ENCODE results near the gene DLG2. TPM values are rescaled to one million over a fixed set of nuclear protein-coding genes. Genes with fewer than 3 reads are reported as not detected.
A peak's percentile ranks its signal among the peaks of the same experiment; 100 is the strongest.
"Not testable (repeated sequence)": the region's sequence is repeated elsewhere in the genome, so short reads cannot be mapped to it uniquely, and the experiment has no call there.

DLG2 gene
- polyA plus RNA-seq, 6 donors from 2014 or later = 0.93 to 2.4 (median 1.3) TPM

DNA sequence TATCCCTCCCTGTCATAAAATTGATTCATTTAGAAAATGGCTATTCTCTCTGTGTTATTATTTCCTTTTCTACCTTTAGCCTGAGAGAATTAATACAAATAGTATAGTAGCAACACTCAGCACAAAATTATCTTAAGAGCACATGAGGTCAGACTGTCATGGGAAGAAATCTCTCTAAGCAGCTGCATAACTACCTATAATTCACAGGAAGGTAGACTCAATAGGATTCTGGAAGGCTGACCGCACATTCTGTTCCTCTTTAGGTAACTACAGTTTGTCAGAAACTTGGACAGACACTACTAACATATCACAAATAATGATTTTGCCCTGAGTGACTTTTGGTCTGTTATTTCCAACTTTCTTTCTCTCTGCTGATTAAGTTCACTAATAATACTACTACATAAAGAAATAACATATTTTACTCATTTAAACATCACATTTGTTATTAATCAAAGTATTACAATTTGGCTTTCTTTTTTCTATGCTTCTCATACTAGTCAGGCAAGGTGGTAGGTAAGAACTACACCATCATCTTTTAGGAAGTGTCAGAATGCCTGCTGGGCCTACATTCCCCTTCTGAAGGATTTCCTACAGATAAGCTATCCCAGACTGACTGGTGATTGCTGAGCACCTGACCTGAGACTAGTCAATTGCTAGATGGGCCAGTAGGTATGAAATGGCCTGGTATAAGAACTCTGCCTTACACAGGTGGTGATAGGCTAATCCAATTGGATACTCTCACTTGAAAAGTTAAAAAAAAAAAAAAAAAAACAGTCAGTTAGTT is 325.1 kb downstream of the DLG2 start:
- Mint-ChIP-seq H3K4me3 (no peak overlapping the region), H3K9me3 (peaks cover 0 to 2% (median 0%) of the 10 kb centered on the region in 7 donors), H3K27me3 (peaks cover 0 to 8% (median 0%) of the 10 kb centered on the region in 3 donors), H3K4me1 (no peaks in the 10 kb centered on the region), H3K27ac (peak overlapping the region in 1 of 6 donors; percentile 56), H3K36me3 (peaks cover 0 to 4% of the 10 kb centered on the region in 2 donors)
- DNase-seq = no peak
- no peak for ATAC-seq (ENCODE audit: low read depth in 2 of 2)

DNA sequence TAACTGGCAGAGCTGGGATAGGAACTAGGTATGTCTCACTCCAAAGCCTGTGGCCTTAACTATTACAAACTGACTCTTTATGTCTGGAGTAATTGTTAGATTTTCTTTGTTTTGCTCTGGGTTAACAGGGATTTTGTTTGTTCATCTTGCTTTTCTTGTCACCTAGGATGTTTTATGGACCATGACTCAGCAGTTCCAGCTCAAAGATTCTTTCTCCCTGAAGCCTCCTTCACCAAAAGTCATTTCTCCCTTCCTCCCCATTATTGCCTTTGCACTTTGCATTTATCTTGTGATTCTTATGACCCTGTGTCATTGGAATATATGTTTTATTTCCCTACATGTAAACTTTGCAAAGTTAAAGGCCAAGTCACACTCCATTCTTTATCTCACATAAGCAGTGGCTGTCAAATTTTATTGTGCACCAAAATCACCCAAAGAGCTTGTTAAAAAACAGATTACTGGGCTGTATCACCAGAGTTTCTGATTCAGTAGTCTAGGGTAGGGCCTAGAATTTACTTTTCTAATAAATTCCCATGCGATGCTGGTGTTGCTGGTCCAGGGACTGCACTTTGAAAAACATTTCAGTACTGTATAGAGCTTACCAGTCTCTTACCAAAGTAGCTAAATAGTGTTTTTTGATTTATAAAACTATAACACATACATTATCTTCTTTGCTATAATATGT is 327.7 kb downstream of the DLG2 start:
- Mint-ChIP-seq H3K27me3 (peaks cover 0 to 8% (median 0%) of the 10 kb centered on the region in 3 donors), H3K4me3 (no peak overlapping the region), H3K4me1 (no peaks in the 10 kb centered on the region), H3K27ac (no peak overlapping the region), H3K9me3 (peaks cover 0 to 2% (median 0%) of the 10 kb centered on the region in 7 donors), H3K36me3 (no peaks in the 10 kb centered on the region)
- no peak for DNase-seq
- no peak for ATAC-seq (ENCODE audit: low read depth in 2 of 2)

- Mint-ChIP-seq H3K27me3 (peaks cover 0 to 8% (median 3%) of the 10 kb centered on the region in 3 donors), H3K4me1 (no peaks in the 10 kb centered on the region), H3K9me3 (peaks cover 0 to 4% (median 0%) of the 10 kb centered on the region in 7 donors), H3K27ac (no peak overlapping the region), H3K4me3 (no peak overlapping the region), H3K36me3 (peaks cover 0 to 8% of the 10 kb centered on the region in 2 donors)
- DNase-seq (no peak), ATAC-seq (ENCODE audit: low read depth in 2 of 2) (no peak)
Observed at GRCh38 chr11:85295694-85296271, 331.4 kb downstream of the DLG2 start.

- Mint-ChIP-seq H3K4me3 (no peak overlapping the region), H3K27me3 (no peaks in the 10 kb centered on the region), H3K36me3 (no peaks in the 10 kb centered on the region), H3K9me3 (peaks cover 0 to 5% (median 0%) of the 10 kb centered on the region in 7 donors), H3K27ac (no peak overlapping the region), H3K4me1 (peaks cover 0 to 5% (median 0%) of the 10 kb centered on the region in 3 donors)
- ATAC-seq (ENCODE audit: low read depth in 2 of 2) (peak; percentile 38 to 39), DNase-seq (no peak)
Observed at GRCh38 chr11:85281550-85281949, 345.6 kb downstream of the DLG2 start.

DNA sequence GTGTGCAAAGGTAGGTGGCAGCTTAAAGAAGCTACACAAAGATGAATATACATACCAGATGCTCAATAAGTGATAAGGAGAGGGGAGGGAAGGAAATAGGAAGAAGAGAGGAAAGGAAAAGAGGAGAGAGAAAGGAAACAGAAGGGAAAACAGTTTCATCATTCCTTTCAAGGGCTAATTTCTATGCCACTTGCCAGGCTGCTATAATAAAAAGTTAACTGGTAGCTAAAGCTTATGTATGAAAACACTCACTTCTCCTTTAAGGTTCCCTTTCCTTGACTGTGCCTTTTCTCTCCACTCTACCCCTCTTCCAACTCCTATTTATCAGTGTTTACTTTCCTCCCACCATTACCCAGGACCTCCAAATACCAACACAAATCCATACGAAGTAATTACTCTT is 347.9 kb downstream of the DLG2 start:
- H3K4me3 Mint-ChIP-seq = no peak overlapping the region
- peaks cover 0 to 5% (median 0%) of the 10 kb centered on the region in 7 donors for H3K9me3 Mint-ChIP-seq
- no peaks in the 10 kb centered on the region for H3K27me3 Mint-ChIP-seq

GRCh38 chr11:85277693-85278092 is 349.5 kb downstream of the DLG2 start:
- DNase-seq (no peak), ATAC-seq (ENCODE audit: low read depth in 2 of 2) (no peak)
- Mint-ChIP-seq H3K9me3 (peaks cover 0 to 8% (median 1%) of the 10 kb centered on the region in 7 donors), H3K4me1 (peaks cover 0 to 5% (median 0%) of the 10 kb centered on the region in 3 donors), H3K27ac (no peak overlapping the region), H3K4me3 (no peak overlapping the region), H3K27me3 (no peaks in the 10 kb centered on the region), H3K36me3 (no peaks in the 10 kb centered on the region)

More for the DNA sequence above, 347.9 kb downstream of the DLG2 start:
- Mint-ChIP-seq H3K36me3 (no peaks in the 10 kb centered on the region), H3K27ac (peak overlapping the region in 1 of 6 donors; percentile 55), H3K4me1 (peaks cover 0 to 5% (median 0%) of the 10 kb centered on the region in 3 donors)
- DNase-seq (no peak), ATAC-seq (ENCODE audit: low read depth in 2 of 2) (no peak)

DNA sequence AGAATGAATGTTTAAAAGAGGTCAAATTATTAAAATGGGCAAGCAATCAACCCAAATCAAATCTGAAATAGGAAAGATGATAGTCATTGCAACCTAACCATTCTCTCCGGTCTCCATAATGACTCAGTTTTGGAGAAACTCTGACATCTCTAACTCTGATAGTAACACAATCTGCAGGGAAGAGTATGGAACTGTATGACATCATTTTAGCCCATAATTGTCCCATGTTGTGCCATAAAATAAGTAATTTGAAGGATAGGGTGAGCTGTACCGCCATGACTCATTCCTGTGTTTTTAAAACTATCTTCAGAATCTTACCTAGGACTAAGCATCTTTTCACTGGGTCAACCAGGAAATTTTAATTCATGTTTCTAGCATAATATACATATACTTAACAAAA is 350.8 kb downstream of the DLG2 start:
- ATAC-seq (ENCODE audit: low read depth in 2 of 2) (no peak), DNase-seq (no peak)
- H3K27me3 Mint-ChIP-seq = no peaks in the 10 kb centered on the region
- peaks cover 0 to 5% (median 0%) of the 10 kb centered on the region in 3 donors for H3K4me1 Mint-ChIP-seq
- no peak overlapping the region for H3K27ac Mint-ChIP-seq
- no peak overlapping the region for H3K4me3 Mint-ChIP-seq
- H3K9me3 Mint-ChIP-seq = peaks cover 0 to 10% (median 6%) of the 10 kb centered on the region in 7 donors
- H3K36me3 Mint-ChIP-seq = peaks cover 0 to 8% of the 10 kb centered on the region in 2 donors

- not testable (repeated sequence) for H3K36me3 Mint-ChIP-seq; H3K27me3 Mint-ChIP-seq; ATAC-seq (ENCODE audit: low read depth in 2 of 2); H3K4me3 Mint-ChIP-seq; H3K4me1 Mint-ChIP-seq; DNase-seq; H3K27ac Mint-ChIP-seq
- H3K9me3 Mint-ChIP-seq = peaks cover 0 to 14% (median 12%) of the 10 kb centered on the region in 7 donors
Observed at GRCh38 chr11:85270315-85270714, 356.8 kb downstream of the DLG2 start.

- Mint-ChIP-seq H3K4me3 (no peak overlapping the region), H3K27ac (no peak overlapping the region), H3K36me3 (peaks cover 0 to 8% of the 10 kb centered on the region in 2 donors), H3K4me1 (no peaks in the 10 kb centered on the region), H3K27me3 (peaks cover 0 to 6% (median 0%) of the 10 kb centered on the region in 3 donors), H3K9me3 (peaks cover 2 to 14% (median 12%) of the 10 kb centered on the region in 7 donors)
- ATAC-seq (ENCODE audit: low read depth in 2 of 2) (no peak), DNase-seq (no peak)
Observed at GRCh38 chr11:85269109-85269508, 358.0 kb downstream of the DLG2 start.

DNA sequence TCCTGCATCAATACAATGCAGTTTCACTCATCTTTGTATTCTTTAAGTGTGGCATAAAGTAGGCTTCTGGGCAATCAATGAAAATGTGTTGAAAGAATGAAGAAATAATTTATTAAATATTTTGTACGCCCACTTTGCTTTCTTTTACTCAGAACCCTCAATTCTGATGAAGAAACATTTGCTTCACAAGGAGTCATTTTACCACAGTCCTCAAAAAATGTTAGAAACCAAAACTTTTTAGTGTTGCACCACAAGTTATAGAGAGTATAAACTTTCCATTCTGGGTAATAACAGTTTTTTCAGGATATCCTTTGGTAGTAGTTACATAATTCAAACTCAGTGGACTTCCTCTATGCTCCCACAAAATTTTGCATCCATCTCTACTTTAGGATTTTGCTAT is 360.5 kb downstream of the DLG2 start:
- Mint-ChIP-seq H3K27me3 (peaks cover 0 to 6% (median 0%) of the 10 kb centered on the region in 3 donors), H3K36me3 (peaks cover 0 to under 1% of the 10 kb centered on the region in 2 donors), H3K9me3 (peaks cover 0 to 9% (median 5%) of the 10 kb centered on the region in 7 donors), H3K4me3 (no peak overlapping the region), H3K27ac (no peak overlapping the region), H3K4me1 (peaks cover 0 to 4% (median 3%) of the 10 kb centered on the region in 3 donors)
- DNase-seq = no peak
- ATAC-seq (ENCODE audit: low read depth in 2 of 2) = no peak

- Mint-ChIP-seq H3K9me3 (peaks cover 0 to 9% (median 4%) of the 10 kb centered on the region in 7 donors), H3K4me1 (peaks cover 0 to 4% (median 3%) of the 10 kb centered on the region in 3 donors), H3K36me3 (no peaks in the 10 kb centered on the region), H3K4me3 (no peak overlapping the region), H3K27me3 (no peaks in the 10 kb centered on the region), H3K27ac (no peak overlapping the region)
- no peak for DNase-seq
- no peak for ATAC-seq (ENCODE audit: low read depth in 2 of 2)
Observed at GRCh38 chr11:85263328-85263727, 363.8 kb downstream of the DLG2 start.

DNA sequence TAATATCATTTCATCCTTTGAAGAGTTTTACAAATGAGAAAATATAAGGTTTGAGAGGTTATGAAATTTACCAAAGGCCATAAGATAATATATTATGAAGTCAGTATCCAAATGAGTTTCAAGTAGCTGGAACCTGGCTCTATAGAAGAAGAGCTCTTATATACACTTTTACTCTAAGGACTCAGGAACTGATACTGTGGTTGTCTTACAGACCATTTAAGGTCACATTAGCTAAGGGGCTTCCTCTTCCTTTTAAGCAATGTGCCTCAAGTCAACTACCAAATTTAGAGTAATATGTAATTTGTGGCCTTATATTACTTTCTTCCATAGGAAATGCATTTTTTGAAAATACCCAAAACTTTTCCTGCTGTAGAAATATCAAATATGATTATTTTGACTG is 369.3 kb downstream of the DLG2 start:
- Mint-ChIP-seq H3K27ac (no peak overlapping the region), H3K4me3 (no peak overlapping the region)
- no peak for DNase-seq

DNA sequence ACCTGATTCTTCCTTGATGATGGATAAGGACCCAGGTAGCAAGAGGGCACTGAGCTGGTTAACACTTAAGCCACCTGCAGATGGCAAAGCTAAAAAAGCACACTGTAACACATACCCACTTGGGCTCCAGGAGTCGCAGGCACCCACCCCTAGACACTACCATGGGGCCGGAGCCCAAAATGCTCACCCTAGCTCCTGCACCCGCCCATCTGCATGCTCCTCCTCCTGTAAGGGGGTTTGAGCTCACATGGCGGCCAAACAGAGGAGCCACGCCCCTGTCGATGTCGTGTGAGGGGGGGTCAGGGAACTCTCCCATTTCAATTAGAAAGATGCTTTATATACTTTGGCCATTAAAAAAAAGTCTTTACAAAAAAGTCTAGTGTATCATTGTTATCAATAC is 370.7 kb downstream of the DLG2 start:
- ATAC-seq (ENCODE audit: low read depth in 2 of 2) = no peak
- H3K36me3 Mint-ChIP-seq = peaks cover 0 to 7% of the 10 kb centered on the region in 2 donors

More for the DNA sequence above, 369.3 kb downstream of the DLG2 start:
- ATAC-seq (ENCODE audit: low read depth in 2 of 2) = no peak
- peaks cover 4 to 13% (median 8%) of the 10 kb centered on the region in 7 donors for H3K9me3 Mint-ChIP-seq
- peaks cover 0 to 8% (median 4%) of the 10 kb centered on the region in 3 donors for H3K4me1 Mint-ChIP-seq
- peaks cover 0 to 7% of the 10 kb centered on the region in 2 donors for H3K36me3 Mint-ChIP-seq
- no peaks in the 10 kb centered on the region for H3K27me3 Mint-ChIP-seq

More for the DNA sequence above, 370.7 kb downstream of the DLG2 start:
- no peaks in the 10 kb centered on the region for H3K27me3 Mint-ChIP-seq
- no peak overlapping the region for H3K27ac Mint-ChIP-seq
- peaks cover 0 to 8% (median 4%) of the 10 kb centered on the region in 3 donors for H3K4me1 Mint-ChIP-seq
- peaks cover 4 to 13% (median 8%) of the 10 kb centered on the region in 7 donors for H3K9me3 Mint-ChIP-seq
- DNase-seq = no peak
- H3K4me3 Mint-ChIP-seq = no peak overlapping the region
